Epithelial cell of esophagus (primary cell): ENCODE measurements around the gene EML2.
A peak's percentile ranks its signal among the peaks of the same experiment; 100 is the strongest.
"Not testable (repeated sequence)": the region's sequence is repeated elsewhere in the genome, so short reads cannot be mapped to it uniquely, and the experiment has no call there.

ENCODE experiments used
- DNase-seq: peaks from one replicate; pipeline ENCODE4 v3.0.0; 2010; ENCODE audit warnings: low read depth
- H3K4me3 ChIP-seq: 2 replicates; pipeline ENCODE4 v1.5.1; 2011; ENCODE audit warnings: mild to moderate bottlenecking, low read length, control low read depth
- TF ChIP-seq, protein P1 (sequence below): IDR thresholded peaks from 2 replicates; pipeline ENCODE4 v1.5.1; 2011; ENCODE audit warnings: low read depth, mild to moderate bottlenecking, low read length, control low read depth, inconsistent platforms; ENCODE audit not compliant: insufficient read depth; ENCODE audit errors: missing control alignments

EML2 gene, protein sequence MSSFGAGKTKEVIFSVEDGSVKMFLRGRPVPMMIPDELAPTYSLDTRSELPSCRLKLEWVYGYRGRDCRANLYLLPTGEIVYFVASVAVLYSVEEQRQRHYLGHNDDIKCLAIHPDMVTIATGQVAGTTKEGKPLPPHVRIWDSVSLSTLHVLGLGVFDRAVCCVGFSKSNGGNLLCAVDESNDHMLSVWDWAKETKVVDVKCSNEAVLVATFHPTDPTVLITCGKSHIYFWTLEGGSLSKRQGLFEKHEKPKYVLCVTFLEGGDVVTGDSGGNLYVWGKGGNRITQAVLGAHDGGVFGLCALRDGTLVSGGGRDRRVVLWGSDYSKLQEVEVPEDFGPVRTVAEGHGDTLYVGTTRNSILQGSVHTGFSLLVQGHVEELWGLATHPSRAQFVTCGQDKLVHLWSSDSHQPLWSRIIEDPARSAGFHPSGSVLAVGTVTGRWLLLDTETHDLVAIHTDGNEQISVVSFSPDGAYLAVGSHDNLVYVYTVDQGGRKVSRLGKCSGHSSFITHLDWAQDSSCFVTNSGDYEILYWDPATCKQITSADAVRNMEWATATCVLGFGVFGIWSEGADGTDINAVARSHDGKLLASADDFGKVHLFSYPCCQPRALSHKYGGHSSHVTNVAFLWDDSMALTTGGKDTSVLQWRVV

DNA sequence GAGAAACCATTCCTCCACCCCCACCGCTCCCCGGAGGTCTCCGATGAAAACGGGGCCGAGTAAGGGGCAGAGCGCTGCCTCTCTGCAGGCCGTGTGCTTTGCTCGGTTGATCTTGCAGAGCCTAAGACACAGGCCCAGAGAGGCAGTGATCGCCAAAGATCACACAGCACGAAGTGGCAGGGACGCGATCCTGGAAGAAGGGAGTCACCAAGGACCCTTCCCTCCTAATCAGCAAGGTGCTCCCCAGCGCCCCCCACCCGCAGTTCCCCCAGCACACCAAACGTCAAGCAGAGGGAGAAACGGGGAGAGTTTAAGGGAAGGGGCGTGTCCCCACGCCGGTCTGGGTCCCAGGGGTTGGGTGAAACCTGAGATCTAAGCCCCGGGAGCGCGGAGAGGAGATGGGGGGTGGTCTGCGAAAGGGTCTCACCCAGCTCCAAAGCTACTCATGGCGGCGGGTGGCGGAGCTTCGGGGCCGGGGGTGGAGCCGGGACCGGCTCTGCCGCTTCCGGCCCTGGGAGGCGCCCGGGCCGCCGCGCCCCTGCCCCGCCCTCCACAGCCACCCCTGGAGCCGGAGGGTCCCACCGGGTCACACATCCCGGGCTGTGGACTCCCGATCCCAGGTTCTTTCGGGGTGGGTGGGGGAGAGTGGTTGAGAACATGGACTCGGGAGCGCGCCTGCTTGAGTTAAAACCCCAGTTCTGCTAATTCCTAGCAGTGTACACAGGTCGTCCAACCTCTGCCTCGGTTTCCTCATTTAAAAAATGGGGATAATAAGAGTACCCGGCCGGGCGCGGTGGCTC, at the start of gene EML2:
Gene EML2, minus strand, starts transcription at position 468 of the 800 bp plus-strand sequence. Its CDS starts 21 bp downstream, at position 447.
- TF ChIP-seq, protein P1, sequence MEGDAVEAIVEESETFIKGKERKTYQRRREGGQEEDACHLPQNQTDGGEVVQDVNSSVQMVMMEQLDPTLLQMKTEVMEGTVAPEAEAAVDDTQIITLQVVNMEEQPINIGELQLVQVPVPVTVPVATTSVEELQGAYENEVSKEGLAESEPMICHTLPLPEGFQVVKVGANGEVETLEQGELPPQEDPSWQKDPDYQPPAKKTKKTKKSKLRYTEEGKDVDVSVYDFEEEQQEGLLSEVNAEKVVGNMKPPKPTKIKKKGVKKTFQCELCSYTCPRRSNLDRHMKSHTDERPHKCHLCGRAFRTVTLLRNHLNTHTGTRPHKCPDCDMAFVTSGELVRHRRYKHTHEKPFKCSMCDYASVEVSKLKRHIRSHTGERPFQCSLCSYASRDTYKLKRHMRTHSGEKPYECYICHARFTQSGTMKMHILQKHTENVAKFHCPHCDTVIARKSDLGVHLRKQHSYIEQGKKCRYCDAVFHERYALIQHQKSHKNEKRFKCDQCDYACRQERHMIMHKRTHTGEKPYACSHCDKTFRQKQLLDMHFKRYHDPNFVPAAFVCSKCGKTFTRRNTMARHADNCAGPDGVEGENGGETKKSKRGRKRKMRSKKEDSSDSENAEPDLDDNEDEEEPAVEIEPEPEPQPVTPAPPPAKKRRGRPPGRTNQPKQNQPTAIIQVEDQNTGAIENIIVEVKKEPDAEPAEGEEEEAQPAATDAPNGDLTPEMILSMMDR, result peak; percentile 34
- H3K4me3 ChIP-seq, result peak within 1 kb of the TSS; percentile 83
- DNase-seq, result peak; percentile 47

DNA sequence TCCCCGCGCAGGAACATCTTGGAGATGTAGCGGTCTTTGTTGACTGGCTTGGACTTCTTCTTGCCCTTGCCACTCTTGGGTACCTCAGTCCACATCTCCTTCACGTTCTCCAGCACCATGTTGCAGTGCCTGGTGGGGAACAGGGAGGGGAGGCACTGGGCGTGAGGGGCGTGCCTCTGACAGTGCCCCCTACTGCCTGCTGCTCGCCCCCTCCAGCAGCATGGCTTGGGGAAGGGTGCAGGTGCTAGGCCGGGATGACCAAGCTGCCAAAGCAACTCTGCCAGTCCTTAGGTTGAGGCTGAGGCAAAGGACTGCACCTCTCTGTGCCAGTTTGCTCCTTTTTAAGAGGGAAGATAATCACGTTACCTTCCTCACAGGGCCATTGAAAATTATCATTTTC, 48.4 kb upstream of the EML2 start:
- TF ChIP-seq, protein P1, result no peak
- DNase-seq, result no peak
- no peak overlapping the region for H3K4me3 ChIP-seq

DNA sequence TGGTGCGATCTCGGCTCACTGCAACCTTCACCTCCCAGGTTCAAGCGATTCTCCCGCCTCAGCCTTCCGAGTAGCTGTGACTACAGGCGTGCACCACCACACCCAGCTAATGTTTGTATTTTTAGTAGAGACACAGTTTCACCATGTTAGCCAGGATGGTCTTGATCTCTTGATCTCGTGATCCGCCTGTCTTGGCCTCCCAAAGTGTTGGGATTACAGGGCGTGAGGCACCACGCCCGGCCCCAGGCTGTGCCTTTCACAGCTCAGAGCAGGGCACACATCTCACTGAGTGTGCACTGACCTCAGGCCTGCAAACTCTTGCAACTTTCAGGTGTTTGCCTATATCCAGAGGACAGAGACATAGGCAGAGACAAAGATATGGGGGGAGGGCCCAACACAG, 45.8 kb upstream of the EML2 start:
- not testable (repeated sequence) for DNase-seq, H3K4me3 ChIP-seq

DNA sequence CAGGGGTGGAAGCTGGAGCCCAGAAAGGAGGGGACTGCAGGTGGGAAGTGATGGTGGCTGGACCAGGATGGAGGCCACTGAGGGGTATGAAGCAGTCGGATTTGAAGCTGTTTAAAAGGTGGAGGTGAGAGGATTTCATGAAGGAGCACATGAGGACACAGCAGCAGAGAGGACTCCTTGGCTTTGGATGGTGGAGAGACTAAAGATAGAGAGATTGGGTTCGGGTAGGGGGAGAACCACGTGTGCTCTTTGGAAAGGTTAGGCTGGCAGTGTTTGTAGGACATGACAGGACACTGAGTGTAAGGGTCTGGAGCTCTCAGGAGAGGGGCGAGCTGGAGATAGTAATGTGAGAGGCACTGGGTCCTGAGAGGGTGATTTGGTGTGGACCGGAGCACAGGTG, 43.7 kb upstream of the EML2 start:
- TF ChIP-seq, protein P1, result no peak
- H3K4me3 ChIP-seq, result no peak overlapping the region
- DNase-seq, result no peak

DNA sequence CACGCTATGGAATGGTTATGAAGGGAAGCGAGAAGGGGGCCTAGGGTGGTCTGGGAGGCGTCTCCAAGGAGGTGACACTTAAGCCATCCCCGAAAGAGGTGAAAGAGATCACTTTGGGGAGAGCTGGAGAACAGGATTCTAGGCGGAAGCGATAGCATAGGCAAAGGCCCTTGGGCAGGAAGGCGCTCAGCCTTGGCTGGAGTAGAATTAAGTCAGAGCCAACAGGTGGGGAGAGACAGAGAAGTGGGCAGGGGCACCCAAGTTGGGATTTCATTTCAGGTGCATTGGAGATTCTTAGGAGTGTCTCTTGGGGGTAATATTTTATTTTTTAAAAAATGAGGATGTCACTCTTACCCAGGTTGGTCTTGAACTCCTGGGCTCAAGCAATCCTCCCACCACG, 42.9 kb upstream of the EML2 start:
- TF ChIP-seq, protein P1, result no peak
- DNase-seq, result no peak
- no peak overlapping the region for H3K4me3 ChIP-seq

DNA sequence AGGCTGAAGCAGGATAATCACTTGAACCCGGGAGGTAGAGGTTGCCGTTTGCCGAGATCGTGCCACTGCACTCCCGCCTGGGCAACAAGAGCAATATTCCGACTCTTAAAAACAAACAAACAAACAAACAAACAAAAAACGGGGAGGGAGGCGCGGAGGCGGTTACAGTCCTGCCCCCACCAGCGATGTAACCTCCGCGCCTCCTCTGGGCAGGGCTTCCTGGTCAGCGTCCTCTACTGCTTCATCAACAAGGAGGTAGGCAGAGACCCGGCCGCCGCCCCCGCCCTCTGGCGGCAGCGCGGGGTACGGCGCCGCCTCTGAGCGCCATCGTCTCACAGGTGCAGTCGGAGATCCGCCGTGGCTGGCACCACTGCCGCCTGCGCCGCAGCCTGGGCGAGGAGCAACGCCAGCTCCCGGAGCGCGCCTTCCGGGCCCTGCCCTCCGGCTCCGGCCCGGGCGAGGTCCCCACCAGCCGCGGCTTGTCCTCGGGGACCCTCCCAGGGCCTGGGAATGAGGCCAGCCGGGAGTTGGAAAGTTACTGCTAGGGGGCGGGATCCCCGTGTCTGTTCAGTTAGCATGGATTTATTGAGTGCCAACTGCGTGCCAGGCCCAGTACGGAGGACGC, 42.3 kb upstream of the EML2 start:
- TF ChIP-seq, protein P1, result peak; percentile 63
- H3K4me3 ChIP-seq, result peak overlapping the region; percentile 27
- peak; percentile 88 for DNase-seq
